GM20431 (cell line): Measurements from ENCODE around the gene C13orf46.

Experiments used
- in situ Hi-C: fragments of 300-500 bp; cut with MseI, MboI; formaldehyde crosslinking; loops from one replicate; pipeline ENCODE4 v1.15.0; 2020; ENCODE audit warnings: low sequenced_read_pairs; ENCODE audit not compliant: unreplicated experiment

The C13orf46 gene

GRCh38 chr13:113942591-113943103 lies 31.2 kb downstream of the C13orf46 start:
- in situ Hi-C loops = no loop called here

- in situ Hi-C loops = no loop called here
These were observed 32.2 kb downstream of the C13orf46 start for GRCh38 chr13:113941571-113942191.

- in situ Hi-C loops = no loop called here
These were observed 34.0 kb downstream of the C13orf46 start for GRCh38 chr13:113939944-113940297.

- in situ Hi-C loops = no loop called here
These were observed 34.5 kb downstream of the C13orf46 start for GRCh38 chr13:113939129-113939943.

GRCh38 chr13:113938716-113939115 lies 35.2 kb downstream of the C13orf46 start:
- in situ Hi-C loops = no loop called here

GRCh38 chr13:113938246-113938645 lies 35.6 kb downstream of the C13orf46 start:
- in situ Hi-C loops = no loop called here

- in situ Hi-C loops = no loop called here
These were observed 36.2 kb downstream of the C13orf46 start for GRCh38 chr13:113937527-113938180.

- in situ Hi-C loops = no loop called here
These were observed 36.8 kb downstream of the C13orf46 start for GRCh38 chr13:113937073-113937472.

- in situ Hi-C loops = no loop called here
These were observed 37.5 kb downstream of the C13orf46 start for GRCh38 chr13:113936166-113936965.

GRCh38 chr13:113935001-113935844 lies 38.7 kb downstream of the C13orf46 start:
- in situ Hi-C loops = no loop called here

- in situ Hi-C loops = no loop called here
These were observed 39.3 kb downstream of the C13orf46 start for GRCh38 chr13:113934576-113934975.

- in situ Hi-C loops = no loop called here
These were observed 40.0 kb downstream of the C13orf46 start for GRCh38 chr13:113933901-113934300.

- in situ Hi-C loops = no loop called here
These were observed 41.9 kb downstream of the C13orf46 start for GRCh38 chr13:113931841-113932459.

GRCh38 chr13:113930671-113931637 lies 42.9 kb downstream of the C13orf46 start:
- in situ Hi-C loops = no loop called here

- in situ Hi-C loops = no loop called here
These were observed 44.0 kb downstream of the C13orf46 start for GRCh38 chr13:113929628-113930615.
